GM12875 (cell line): ENCODE results near the gene RGS9.

ENCODE experiments used
- H3K4me3 ChIP-seq: one replicate; pipeline ENCODE4 v1.5.1; 2011; ENCODE audit warnings: low read depth, low read length, control low read depth
- TF ChIP-seq, protein P1 (sequence below): IDR thresholded peaks from 2 replicates; pipeline ENCODE4 v1.5.1; 2011; ENCODE audit warnings: low read depth, mild to moderate bottlenecking, control low read depth, inconsistent platforms, low read length, moderate library complexity, borderline replicate concordance; ENCODE audit not compliant: insufficient read depth

The RGS9 gene

DNA sequence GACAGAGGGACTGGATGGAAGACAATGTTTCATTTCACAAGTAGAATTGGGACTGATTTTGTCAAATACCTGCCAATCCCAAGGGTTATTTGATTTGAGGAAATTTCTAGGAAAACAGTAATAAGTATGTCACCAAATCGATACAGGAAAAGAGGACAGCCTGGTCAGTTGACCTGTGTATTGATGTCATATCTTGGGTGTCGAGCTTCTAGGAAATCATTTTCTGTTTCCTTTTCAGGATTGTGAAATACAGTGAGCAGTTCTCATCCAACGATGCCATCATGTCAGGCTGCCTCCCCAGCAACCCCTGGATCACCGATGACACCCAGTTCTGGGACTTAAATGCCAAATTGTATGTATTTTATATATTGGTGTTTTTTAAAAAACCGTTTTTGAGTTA lies 56.1 kb downstream of the RGS9 start:
- TF ChIP-seq, protein P1, sequence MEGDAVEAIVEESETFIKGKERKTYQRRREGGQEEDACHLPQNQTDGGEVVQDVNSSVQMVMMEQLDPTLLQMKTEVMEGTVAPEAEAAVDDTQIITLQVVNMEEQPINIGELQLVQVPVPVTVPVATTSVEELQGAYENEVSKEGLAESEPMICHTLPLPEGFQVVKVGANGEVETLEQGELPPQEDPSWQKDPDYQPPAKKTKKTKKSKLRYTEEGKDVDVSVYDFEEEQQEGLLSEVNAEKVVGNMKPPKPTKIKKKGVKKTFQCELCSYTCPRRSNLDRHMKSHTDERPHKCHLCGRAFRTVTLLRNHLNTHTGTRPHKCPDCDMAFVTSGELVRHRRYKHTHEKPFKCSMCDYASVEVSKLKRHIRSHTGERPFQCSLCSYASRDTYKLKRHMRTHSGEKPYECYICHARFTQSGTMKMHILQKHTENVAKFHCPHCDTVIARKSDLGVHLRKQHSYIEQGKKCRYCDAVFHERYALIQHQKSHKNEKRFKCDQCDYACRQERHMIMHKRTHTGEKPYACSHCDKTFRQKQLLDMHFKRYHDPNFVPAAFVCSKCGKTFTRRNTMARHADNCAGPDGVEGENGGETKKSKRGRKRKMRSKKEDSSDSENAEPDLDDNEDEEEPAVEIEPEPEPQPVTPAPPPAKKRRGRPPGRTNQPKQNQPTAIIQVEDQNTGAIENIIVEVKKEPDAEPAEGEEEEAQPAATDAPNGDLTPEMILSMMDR, result no peak
- H3K4me3 ChIP-seq, result no peak overlapping the region

DNA sequence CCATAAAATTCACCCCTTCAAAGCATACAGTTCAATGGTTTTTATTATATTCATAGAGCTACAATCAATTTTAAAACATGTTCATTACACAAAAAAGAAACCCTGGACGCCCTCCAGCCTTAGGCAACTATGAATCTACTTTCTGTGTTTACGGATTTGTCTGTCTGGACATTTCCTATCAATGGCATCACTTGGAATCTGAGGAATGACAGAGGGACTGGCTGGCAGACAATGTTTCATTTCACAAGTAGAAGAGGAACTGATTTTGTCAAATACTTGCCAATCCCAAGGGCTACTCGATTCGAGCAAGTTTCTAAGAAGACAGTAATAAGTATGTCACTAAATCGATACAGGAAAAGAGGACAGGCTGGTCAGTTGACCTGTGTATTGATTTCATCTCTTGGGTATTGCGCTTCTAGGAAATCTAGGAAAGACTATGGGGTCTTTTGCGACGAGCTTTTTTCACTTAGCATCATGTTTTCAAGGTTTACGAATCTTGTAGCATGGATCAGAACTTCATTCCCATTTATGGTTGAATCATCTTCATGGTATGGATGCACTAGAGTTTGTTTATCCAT lies 56.6 kb downstream of the RGS9 start:
- H3K4me3 ChIP-seq, result no peak overlapping the region
- TF ChIP-seq, protein P1, result no peak

DNA sequence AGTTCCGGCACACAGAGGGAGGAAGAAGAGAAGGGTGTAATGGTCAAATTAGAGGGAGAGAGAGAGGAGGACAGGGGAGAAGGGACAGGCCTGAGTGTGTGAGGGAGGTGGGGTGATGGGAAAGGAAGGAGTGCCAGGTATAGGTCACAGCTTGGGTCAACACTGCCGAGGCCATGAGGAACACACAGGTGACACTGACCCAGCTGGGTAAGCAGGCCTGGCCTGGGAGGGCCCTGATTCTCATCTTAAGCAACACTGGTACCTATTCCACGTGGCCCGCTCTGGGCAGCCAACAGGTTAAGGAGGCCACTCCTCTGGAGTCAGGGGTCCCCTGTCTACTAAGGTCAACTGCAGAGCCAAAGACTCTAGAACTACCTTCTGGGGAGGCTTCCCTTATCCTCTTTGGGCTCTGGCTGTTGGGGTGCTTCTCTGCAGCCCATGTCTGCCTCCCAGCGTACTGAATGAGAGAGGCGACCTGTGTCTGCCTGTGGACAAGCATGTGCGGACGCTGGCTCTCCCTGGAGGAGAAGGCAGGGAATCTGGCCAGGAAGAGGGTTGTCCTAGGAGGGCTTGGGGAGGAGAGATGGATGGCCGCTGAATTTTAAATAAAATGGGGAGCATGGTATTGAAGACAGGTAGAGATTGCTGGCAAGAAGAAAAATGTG lies 57.6 kb downstream of the RGS9 start:
- TF ChIP-seq, protein P1, result no peak
- no peak overlapping the region for H3K4me3 ChIP-seq

DNA sequence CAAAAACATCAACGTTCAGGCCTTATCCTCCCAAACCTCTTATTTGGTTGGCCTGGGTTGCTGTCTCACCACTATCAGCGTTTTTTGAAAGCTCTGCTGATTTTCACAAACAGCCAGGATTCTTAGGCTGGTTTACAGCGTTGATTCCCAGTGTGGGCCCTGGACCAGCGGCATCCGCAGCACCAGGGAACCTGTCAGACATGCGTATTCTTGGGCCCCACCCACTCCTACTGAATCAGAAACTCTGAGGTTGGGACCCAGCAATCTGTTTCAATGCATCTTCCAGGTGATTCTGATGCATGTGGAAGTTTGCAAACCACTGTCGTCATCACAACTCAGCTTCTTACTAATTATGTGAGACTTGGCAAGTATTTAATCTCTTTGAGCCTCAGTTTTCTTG lies 58.5 kb downstream of the RGS9 start:
- TF ChIP-seq, protein P1, result no peak

DNA sequence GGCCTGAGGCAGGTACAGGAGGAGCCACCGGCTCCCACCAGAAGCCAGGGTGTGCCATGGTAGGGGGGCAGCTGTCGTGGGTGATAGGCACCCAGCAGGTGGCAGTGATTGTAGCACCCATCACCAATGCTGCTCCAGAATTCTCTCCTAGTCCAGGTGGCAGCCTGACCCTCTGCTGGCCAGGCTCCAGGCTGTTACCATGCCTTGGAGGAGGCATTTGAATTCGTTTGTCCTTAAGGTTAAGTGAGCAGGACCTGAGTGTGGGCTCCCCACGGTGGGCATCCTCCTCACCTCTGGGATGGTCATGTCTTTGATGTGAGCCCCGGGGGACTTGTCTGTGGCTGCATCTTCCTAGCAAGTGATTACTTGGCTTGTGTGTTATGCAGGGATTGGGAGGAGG lies 59.4 kb downstream of the RGS9 start:
- no peak overlapping the region for H3K4me3 ChIP-seq
- TF ChIP-seq, protein P1, result no peak

More for the DNA sequence above, 58.5 kb downstream of the RGS9 start:
- no peak overlapping the region for H3K4me3 ChIP-seq

DNA sequence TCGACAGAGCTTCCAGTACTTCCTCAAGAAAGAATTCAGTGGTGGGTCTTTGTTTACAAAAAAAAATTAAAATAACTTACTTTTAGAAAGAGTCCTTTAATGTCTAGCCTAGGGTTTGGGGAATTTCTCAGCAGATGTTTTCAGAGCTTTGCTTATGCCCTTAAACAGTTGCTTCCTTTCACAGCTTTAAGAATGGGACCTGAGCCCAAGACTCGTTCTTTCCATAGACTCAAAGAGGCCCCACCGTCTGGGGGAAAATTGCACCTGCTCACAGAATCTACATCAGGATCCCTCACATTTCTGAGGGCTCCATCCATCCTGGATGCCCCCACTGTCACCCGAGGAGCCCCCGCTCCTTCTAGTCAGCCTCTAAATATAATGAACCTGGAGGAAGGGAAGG lies 60.0 kb downstream of the RGS9 start:
- no peak overlapping the region for H3K4me3 ChIP-seq
- TF ChIP-seq, protein P1, result no peak
